ENCODE data around the gene CCL21.
A peak's percentile ranks its signal among the peaks of the same experiment; 100 is the strongest.

Gene CCL21

DNA sequence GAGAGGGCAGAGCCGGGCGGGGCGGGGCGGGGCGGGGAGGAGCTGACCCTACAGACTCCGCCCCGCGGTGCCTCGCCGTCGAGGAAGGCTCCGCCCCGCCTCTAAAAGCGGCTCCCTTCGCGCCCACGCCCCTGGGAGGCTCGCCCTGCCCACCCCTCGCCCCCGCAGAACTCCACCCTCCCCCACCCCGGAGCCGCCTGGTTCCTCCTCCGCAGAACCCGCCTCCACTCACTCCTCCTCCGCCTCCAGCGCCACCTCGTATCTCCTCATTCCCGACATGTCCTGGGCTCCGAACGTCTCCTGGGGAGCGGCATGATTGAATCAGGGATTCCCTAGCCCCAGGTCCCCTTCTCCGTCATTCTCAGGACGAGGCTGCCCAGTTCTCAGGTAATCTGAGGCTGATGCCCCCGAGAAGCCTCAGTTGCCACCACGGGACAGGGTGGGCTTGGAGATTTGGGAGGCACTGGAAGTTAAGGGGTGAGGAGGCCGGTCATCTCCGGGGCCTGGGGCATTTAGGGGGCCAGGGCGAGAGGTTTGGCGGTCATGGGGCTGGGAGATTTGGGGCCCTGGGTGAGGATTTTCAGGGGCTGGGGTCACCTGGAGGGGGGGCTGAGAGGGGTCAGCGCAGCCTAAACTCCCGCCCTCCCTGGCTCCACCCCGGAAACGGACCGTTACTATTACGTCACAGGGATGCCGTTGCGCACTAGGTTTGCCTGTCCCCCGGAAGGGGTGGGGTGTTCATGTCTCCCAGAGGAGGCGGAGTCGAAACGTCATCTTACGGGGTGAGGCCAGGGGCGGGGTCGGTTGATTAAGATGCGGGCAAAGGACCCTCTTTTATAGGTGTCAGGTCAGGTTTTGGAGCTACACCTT, 44.3 kb downstream of the CCL21 start:
- peak; percentile 89 to 93 for DNase-seq

DNA sequence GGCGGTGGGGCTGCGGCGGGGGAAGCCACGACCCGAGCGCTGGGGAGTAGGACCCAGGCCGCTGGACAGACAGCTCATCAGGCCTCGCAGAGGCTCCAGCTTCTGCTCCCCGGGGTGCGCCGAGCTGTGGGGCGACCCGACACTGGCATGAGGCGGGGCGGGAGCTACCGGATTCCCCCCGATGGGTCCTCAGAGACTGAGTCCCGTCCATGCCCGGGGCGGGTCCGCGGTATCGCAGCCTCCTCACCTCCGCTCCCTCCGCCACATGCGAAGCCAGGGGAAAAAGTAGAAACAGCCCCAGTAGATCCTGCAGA, 44.9 kb downstream of the CCL21 start:
- no peak for DNase-seq

DNA sequence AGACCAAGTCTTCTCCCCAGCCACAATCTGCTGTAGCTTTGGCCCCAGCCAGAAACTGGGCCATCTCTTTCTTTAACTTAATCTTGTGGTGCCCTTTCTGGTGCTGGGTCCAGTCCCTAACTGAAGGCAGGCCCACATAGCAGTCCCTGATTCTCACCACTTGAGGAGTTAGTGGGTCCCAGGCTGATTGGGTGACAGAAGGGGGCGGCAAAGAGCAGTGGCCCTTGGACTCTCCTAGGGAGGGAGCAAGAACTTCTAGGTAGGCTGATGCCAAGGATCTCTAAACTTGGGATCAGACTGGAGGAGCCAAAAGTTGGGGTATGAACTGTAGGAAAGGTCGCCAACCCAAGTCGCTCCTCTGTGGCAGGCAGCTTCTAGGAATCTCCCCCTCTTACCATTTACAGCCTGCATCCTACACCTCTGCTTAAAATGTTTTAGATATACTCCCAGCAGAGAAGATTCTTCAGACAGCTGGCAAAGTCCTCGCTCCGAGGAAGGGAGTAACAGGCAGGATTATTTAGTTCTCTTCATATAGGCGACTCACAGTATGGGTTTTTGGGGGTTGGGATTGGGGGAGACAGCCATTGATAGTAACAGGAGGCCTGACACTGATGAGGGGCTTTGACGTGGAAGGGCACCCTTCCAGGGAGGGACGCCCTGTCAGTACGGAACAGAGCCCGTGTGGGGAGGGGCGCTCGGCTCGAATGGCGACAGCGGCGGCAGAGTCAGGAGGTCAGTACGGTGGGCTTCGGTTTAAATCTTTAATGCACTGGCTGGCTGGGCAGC, 45.5 kb downstream of the CCL21 start:
- DNase-seq, result peak; percentile 57 to 62

GRCh38 chr9:34663303-34663605, 46.7 kb downstream of the CCL21 start:
- no peak for DNase-seq

DNA sequence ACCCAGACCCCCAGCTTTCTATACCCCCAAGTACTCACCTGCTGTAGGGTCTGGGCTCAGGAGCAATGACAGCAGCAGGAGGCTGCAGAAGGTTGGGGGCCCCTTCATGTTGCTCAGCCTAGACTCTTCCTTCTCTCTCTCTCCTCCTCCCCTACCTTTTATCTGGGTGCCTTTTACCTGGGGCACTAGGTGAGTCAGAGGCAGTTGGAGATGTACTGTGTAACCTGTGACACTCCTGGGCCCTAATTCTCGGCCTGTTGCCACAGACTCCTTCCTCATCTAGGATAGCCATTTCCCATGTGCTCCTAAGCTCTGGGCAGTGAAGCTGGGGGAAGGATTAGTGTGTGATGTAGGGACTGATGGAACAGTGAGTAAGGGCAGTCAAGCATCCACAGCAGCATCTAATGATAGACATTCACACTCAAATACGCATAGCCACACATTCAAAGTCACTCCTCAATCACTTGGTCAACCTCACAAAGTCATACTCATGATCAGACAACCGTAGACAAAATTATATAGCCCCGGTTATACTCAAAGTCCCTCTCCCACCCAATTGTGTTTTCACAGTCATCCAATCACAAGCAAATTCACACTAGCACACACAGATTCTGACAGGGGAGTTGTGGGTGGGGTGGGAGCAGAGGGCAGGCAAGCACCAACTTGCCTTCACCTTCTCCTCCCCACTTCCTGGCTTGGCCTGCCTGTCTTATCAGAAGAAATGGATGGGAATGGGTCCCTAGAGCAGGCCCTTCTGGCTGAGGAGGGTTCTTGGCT, 47.2 kb downstream of the CCL21 start, which contains the start of gene CCL27:
Gene CCL27 (minus strand): TSS at position 132 of the 777 bp plus-strand sequence. CDS start 24 bp downstream, at position 108.
- DNase-seq, result no peak

DNA sequence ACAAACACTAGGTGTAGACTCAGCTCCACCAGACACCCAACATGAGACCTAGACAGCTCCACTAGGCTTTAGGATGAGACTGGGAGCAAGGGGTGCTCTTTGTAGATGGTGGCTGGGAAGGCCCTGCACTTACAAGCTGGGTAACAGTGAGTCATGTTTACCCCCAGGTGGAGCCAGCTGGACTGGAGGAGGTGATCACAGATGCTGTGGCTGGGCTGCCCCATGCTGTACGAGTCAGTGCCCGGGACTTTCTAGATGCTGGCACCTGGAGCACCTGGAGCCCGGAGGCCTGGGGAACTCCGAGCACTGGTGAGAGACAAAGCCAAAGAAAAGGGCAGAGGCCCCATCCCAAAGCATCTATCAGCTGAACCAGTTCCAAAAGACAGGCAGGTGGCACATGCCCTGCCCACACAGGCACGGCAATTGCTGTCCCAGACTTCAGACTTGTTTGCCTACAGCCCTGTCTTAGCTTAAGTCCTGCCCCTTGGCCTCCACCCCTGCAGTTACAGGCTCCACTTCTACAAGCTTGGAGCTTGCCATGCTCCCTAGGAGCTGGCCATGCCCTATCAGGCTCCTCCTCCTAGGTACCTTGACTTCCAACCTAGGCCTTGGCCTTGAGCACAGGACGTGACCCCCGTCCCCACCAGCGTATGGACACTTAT, 50.2 kb downstream of the CCL21 start:
- DNase-seq, result no peak

Data from activated CD4-positive, alpha-beta T cell treated with anti-CD3 and anti-CD28 coated beads for 4 hours (primary cell).